NCI-H146 treated with DMSO at 0.1 percent for 48 hours (cell line): Measurements from ENCODE around the gene INTS11.
"Not testable (repeated sequence)": the region's sequence is repeated elsewhere in the genome, so short reads cannot be mapped to it uniquely, and the experiment has no call there.

Experiments used
- DNase-seq: peaks from one replicate; lab custom pipeline; 2025; ENCODE audit not compliant: unreplicated experiment; lab: John Stamatoyannopoulos, UW

INTS11 gene

DNA sequence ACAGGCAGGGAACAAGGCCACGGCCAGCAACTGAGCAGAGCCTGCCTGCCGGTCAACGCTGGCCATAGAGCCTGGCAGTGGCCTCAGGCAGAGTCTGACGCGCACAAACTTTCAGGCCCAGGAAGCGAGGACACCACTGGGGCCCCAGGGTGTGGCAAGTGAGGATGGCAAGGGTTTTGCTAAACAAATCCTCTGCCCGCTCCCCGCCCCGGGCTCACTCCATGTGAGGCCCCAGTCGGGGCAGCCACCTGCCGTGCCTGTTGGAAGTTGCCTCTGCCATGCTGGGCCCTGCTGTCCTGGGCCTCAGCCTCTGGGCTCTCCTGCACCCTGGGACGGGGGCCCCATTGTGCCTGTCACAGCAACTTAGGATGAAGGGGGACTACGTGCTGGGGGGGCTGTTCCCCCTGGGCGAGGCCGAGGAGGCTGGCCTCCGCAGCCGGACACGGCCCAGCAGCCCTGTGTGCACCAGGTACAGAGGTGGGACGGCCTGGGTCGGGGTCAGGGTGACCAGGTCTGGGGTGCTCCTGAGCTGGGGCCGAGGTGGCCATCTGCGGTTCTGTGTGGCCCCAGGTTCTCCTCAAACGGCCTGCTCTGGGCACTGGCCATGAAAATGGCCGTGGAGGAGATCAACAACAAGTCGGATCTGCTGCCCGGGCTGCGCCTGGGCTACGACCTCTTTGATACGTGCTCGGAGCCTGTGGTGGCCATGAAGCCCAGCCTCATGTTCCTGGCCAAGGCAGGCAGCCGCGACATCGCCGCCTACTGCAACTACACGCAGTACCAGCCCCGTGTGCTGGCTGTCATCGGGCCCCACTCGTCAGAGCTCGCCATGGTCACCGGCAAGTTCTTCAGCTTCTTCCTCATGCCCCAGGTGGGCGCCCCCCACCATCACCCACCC is 6.9 kb upstream of the INTS11 start, which contains the start of gene TAS1R3:
TSS of gene TAS1R3 (plus strand) at position 213 of the 898 bp plus-strand sequence. CDS start at position 279, 66 bp downstream.
- no peak for DNase-seq

DNA sequence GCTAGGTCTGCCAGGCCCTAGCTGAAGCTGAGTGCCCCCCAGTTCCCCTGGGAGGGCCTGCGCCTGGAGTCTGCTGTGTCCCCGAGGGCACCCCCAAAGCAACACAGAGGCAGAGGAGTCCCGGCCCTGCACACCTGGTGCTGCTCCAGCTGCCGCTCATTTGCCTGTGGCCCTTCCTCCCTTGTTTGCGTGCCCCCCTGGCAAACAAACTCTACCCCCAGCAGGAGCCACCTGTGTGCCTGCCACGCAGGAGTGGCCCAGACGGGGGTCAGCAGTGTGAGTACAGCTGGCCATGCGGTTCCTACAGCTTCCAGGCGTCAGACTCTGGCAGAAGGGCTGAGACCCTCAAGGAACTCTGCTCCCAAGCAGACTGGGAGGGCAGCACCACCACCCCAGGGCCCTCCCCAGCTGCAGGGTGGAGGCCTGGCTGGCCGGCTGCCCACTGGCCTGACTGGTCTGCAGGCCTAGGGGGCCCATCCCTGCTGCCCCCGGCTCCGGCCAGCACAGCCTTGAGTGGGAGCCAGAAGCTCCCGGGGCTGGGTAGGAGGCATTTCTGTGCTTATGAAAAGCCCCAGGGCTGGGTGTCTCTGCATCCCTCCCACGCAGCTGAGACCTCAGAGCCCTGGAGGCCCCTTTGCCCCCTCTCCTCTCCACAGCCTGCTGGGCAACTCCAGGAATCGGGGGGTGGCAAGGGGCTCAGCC is 6.1 kb upstream of the INTS11 start:
- no peak for DNase-seq

DNA sequence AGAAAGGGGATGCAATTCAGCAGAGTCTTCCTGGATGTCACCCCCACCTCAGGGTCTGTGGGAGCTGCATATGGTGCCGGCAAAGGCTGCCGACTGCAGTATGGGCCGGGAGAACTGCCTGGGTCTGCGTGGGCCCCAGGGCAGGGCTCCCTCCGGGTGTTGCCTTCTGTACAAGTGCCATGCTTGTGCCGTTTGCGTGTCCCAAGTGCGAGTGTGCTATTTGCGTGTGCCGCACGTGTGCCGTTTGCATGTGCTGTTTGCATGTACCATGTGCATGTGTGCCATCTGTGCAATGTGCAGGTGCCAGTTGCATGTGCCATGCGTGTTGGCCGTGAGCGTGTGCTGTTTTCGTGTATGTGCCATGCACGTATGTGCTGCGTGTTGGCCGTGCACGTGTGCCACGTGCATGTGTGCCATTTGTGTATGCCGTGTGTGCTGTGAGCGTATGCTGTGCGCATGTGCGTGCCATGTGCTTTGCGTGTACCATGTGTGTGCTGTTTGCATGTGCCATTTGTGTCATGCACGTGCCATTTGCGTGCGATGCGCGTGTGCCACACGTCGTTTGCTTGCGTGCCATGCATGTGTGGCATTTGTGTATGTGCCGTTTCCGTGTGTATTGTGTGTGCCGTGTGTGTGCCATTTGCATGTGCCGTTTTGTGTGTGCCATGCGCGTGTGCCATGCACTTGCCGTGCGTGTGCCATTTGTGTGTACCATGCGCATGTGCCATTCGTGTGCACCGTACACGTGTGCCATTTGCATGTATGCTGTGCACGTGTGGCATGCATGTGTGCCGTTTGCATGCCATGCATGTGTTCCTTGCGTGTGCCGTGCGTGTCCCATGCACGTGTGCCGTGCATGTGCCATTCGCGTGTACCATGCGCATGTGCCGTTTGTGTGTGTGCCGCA is 5.1 kb upstream of the INTS11 start:
- DNase-seq: no peak

DNA sequence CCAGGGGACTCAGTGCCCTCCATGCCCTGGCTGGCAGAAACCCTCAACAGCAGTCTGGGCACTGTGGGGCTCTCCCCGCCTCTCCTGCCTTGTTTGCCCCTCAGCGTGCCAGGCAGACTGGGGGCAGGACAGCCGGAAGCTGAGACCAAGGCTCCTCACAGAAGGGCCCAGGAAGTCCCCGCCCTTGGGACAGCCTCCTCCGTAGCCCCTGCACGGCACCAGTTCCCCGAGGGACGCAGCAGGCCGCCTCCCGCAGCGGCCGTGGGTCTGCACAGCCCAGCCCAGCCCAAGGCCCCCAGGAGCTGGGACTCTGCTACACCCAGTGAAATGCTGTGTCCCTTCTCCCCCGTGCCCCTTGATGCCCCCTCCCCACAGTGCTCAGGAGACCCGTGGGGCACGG is 3.8 kb upstream of the INTS11 start:
- DNase-seq: no peak

DNA sequence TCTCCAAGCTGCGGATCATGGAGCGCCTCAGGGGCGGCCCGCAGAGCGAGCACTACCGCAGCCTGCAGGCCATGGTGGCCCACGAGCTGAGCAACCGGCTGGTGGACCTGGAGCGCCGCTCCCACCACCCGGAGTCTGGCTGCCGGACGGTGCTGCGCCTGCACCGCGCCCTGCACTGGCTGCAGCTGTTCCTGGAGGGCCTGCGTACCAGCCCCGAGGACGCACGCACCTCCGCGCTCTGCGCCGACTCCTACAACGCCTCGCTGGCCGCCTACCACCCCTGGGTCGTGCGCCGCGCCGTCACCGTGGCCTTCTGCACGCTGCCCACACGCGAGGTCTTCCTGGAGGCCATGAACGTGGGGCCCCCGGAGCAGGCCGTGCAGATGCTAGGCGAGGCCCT is 2.8 kb upstream of the INTS11 start:
- DNase-seq: no peak

DNA sequence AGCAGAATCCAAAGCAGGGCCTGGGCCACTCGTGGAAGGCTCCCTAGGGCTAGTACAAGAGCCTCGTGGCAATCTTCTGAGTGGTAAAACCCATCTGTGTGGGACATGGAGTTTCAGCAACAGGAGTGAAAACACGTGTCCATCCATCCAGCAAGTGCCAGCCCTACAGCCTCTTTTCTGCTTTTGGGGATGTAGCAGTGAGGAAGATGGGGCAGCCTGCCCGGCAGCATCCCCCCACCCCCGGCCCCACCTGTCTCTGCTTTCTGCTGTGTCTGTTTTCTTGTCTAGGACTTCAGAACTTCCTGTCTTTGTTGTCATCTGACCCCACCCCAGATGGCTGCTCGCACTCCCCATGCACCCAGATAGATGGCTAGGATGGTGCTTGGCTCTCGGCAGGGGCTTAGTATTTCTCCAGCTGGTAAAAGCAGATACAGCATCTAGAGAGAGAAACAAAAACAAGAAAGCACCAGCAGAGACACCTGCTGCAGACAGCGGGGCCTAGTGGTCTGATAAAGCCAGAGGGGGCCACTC is 1.7 kb upstream of the INTS11 start:
- no peak for DNase-seq

DNA sequence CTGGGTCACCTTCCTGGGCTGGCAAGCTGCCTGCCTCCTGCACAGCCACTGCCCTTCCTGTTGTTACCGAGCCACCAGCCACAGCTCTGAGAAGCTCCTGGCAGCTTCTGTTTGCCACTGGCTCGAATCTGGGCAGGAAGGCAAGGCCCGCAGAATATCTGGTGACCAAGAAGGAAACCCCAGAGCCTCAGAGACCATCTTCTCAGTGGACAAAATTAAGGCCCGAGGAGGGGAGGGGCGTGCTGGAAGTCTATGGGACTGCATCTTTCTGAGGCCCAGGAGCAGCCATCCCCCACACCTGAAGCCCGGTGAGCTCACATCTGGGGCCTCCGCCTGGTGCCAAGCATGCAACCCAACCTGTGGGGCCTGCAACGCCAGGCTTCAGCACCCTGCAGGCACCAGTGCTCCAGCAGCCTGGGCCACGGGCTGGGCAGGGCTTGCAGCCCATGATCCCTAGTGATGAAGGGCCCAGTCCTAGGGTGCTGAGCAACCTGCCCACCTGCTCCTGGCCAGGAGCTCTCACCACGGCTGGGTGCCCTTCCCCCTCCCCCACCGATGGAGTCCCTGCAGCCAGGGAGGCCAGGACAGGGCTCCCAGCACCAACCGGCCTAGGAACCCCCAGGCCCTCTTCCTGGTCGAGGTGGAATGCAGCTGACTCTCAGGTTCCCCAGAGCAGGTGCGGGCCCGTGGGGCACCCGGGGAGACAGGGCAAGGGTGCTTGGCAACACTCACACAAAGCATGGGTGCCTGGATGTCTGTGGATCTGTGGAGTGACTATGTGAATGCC is 1.0 kb upstream of the INTS11 start:
- no peak for DNase-seq

DNA sequence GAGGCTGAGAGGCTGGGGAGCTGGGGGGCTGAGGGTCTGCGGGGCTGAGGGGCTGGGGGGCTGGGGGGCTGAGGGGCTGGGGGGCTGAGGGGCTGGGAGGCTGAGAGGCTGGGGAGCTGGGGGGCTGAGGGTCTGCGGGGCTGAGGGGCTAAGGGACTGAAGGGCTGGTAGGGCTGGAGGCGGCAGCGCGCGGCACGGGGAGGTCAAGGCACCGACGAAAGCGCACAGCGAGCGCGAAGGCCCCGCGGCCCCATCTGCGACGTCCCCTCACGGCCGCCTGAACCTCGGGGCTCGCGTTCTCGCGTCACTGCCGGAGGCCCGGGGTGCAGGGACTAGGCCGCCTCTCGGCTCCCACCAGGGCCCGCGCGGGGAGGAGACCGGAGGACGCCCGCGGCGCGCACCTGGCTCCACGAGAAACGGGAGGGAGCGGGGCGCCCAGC is 356 bp downstream of the INTS11 start:
- no peak for DNase-seq

DNA sequence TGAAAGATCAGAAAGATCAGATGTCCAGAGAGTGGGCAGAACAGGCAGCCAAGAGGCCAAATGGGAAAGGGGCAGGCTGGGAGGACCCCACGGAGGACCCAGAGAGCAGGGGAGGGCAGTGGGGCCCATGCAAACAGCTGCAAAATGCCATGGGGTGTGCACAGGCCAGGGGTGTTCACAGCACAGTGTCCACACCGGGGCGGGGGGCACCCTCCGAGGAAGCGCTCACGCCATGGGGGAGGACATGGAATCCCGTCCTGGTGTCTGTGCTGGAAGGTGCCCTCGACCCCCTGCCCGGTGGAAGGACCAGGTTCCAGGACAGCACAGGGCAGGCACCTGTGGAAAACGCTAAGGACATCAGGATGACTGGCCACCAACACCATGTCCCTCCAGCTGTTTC is 1.5 kb downstream of the INTS11 start:
- DNase-seq: no peak

DNA sequence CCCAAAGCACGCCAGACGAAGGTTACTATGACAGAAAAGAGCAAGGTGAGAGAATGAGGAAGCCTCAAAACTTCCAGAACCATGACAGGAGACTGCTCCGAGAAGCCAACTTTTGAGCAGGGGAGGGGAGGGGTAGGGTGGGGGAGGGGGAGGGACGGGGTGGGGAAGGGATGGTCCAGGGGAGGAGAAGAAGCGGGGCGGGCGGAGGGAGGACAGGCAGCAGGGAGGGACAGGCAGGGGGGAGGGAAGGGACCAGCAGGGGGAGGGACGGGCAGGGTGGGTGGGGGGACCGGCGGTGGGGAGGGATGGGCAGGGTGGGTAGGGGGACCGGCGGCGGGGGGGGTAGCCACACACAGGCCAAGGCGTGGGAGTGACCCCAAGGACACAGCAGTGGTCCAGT is 2.0 kb downstream of the INTS11 start:
- no peak for DNase-seq

DNA sequence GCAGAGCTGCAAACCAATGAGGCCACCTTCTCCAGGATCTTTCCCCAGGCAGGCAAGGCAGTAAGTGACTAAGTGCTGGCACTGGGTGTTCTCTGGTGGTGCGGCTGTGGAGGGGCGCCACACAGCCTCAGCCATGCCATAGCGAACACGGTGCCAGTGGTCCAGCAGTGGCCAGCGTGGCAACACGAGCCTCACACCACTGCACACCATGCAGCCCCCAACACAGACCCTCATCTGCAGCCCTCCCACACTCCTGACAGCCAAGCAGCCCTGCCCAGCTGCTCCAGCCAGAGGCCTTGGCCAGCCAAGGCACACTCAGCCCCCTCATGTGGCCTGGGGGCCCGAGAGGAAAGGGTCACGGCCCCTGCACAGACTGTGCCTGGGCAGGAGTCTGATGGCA is 3.0 kb downstream of the INTS11 start:
- no peak for DNase-seq

DNA sequence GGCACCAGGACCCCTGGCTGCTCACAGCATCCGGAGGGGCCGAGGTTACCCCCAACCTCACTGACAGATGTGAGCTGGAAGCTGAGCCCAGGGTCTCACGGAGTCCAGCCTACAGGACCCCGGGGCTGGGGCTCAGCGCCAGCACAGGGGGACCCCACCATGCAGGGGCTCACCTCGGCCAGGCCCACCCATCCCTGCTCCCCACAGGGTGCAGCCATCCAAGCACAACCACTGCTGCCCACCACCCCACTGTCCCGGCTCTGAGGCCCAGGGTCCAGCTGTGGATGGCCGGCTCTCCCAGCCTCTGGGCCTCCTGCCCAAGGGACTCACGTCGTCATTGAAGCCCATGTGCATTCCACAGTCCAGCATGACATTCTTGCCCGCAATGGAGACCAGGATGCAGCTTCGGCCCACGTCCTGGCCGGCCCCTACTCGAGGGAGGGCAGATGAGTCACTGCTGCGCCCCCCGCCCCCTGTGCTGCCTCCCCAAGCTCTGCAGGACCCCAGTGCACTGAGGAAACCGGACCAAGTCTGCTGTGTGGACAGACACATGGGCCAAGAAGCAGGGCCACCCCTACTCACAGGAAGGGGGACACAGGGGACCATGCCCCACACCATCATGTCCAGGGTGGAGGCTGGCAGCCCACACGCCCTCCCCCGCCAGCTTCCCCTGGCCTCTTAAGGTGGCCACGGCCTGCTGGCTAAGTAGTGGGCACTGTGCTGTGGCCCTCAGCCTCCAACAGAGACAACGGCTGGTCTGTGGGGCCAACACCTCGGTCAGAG is 3.6 kb downstream of the INTS11 start:
- no peak for DNase-seq

DNA sequence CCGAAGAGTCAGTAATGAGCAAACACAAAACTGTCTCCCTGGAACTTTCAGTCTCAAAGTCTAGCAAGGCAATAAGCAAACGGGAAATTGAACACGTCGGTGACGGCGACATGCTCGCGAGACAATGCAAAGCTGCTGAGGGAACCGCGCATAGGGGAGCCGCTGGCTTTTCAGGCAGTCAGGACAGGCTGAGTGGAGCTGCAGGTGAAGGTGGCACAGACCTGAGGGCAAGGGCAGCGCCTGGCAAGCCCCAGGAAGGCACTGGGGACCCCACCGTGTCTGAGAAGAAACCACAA is 4.9 kb downstream of the INTS11 start:
- DNase-seq: no peak

DNA sequence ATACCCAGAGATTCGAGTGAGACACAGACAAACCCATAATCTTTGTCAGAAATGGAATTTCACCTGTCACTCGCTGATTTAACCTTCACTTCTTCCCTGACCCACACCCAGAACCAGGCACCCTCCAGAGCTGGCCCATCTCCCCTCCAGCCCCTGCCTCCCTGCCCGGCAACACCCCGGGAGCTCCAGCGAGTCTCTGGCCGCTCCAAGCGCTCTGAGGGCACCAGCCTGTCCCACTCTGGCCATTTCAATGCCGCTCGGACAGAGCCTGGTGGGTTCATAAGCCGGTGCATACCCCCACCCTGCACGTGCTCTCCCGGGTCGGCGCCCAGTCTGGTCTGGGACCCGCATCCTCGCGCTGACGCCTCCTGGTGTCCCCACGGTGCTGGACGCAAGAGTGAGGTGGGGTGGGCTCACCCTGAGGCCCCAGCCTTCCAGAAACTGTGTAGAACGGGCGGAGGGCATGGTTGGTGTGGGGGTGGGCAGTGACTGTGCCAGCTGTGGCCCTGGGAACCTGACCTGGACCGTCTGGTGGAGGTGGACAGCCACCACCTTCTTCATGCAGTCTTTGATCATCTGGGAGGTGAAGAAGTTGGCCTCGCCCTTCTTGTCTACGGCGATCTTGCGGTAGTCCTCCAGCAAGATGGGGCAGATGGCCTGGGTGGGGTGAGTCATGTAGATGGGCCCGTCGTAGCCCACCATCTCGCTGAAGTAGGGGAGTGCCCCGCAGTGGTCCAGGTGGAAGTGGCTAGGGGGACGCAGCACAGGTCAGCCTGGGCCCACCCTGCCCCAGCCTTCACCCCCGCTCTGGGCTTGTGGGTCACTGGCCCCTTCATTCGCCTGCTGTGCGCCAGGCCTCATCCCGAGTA is 5.4 kb downstream of the INTS11 start:
- no peak for DNase-seq

DNA sequence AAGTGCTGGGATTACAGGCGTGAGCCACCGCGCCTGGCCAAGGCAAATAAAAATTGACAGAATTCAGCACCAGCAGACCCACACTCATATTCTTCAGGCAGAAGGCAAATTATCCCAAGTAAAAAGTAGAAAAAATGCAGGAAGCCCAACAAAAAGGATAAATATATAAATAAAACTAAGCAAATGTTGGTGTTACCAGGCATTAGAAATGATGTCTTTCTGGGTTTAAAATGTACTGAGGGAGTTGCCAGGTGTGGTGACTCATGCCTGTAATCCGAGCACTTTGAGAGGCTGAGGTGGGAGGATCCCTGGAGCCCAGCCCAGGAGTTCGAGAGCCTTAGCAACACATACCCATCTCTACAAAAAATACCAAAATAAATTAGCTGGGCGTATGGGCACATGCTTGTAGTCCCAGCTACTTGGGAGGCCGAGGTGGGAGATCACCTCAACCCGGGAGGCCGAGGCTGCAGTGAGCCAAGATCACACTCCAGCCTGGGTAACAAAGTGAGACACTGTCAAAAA is 6.3 kb downstream of the INTS11 start:
- DNase-seq: no peak

DNA sequence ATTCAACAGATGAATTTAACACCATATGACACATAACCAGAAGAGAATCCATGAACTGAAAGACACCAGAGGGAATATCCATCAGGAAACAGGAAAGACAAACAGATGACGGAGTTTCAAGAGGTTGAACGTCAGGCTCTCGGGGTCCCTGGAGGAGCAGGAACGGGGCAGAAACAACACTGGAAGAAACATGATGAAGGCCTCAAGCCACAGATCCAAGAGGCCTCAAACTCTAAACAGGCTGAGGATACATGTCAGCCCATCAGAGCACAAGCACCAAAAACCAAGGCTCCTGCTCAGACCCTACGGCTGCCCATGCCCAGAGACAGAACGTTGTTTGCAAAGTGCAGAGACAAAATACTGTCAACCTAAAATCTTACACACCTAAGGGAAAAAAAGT is 7.0 kb downstream of the INTS11 start:
- DNase-seq: no peak

DNA sequence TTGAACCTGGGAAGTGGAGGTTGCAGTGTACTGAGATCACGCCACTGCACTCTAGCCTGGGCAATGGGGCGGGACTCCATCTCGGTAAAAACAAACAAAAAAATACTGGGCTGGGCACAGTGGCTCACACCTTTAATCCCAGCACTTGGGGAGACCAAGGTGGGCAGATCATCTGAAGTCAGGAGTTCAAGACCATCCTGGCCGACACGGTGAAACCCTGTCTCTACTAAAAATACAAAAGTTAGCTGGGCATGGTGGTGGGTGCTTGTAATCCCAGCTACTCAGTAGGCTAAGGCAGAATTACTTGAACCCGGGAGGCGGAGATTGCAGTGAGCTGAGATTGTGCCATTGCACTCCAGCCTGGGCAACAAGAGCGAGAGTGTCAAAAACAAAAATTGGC is 8.3 kb downstream of the INTS11 start:
- DNase-seq: not testable (repeated sequence)

DNA sequence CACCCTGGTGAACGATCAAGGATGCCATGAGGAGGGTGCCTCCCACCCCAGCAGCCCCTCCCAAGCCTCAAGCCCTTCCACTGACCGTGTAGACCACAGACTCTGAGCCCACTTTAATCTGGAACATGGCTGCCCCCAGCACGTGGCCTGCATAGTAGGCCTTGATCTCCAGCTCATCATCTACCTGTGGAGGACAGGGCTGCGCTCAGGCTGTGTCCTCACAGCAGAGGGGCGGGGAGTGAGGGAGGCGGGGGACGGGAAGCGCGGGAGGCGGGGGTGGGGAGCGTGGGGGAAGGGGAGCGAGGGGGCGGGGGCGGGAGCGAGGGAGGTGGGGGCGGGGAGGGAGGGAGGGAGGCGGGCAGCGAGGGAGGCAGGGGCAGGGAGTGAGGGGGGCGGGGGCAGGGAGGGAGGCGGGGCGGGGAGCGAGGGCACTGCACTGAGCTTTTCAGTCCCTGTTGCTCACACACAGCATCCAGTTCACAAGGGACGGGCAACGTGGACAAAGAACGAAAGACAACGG is 9.0 kb downstream of the INTS11 start:
- DNase-seq: no peak
